HepG2 (cell line): ENCODE measurements around the gene SOAT1. TPM values are rescaled to one million over a fixed set of nuclear protein-coding genes. Genes with fewer than 3 reads are reported as not detected.
A peak's percentile ranks its signal among the peaks of the same experiment; 100 is the strongest.

Experiments used
- EP300 ChIP-seq, 3 experiments: sonication (generic) in 1 of 3; formaldehyde crosslinking in 1 of 3; IDR thresholded peaks; 2 replicates each; pipeline versions ENCODE4 v1.5.1 to v1.6.1; 2011 to 2020; ENCODE audit warnings: low read depth in 2 of 3, low read length in 2 of 3, borderline replicate concordance in 1 of 3, improper control_type of control experiment in 1 of 3, mild to moderate bottlenecking in 1 of 3, missing genetic modification reagents in 1 of 3, moderate library complexity in 1 of 3
- FOXJ3 ChIP-seq: sonication (generic); formaldehyde crosslinking; IDR thresholded peaks from 2 replicates; pipeline ENCODE4 v1.4.0; 2020; ENCODE audit warnings: missing genetic modification reagents, mild to moderate bottlenecking, borderline replicate concordance
- RBFOX2 ChIP-seq: fragments of 200-400 bp; formaldehyde crosslinking; IDR thresholded peaks from 2 replicates; pipeline ENCODE4 v1.6.1; 2017; ENCODE audit warnings: low read depth, mild to moderate bottlenecking, low read length
- SIX1 ChIP-seq: sonication (generic); formaldehyde crosslinking; IDR thresholded peaks from 2 replicates; pipeline ENCODE4 v1.4.0; 2020; ENCODE audit warnings: missing genetic modification reagents, borderline replicate concordance
- ZNF569 ChIP-seq: sonication (generic); formaldehyde crosslinking; IDR thresholded peaks from 2 replicates; pipeline ENCODE4 v1.5.0; 2020; ENCODE audit warnings: mild to moderate bottlenecking, missing genetic modification reagents, moderate library complexity, borderline replicate concordance
- ZNF614 ChIP-seq: IDR thresholded peaks from 2 replicates; pipeline ENCODE4 v1.6.1; 2018; ENCODE audit warnings: missing biosample characterization, missing genetic modification reagents, inconsistent platforms, borderline replicate concordance
- ZNF616 ChIP-seq: sonication (generic); formaldehyde crosslinking; IDR thresholded peaks from 2 replicates; pipeline ENCODE4 v1.5.0; 2020; ENCODE audit warnings: low read depth, mild to moderate bottlenecking, missing genetic modification reagents
- ZNF672 ChIP-seq: sonication (generic); formaldehyde crosslinking; IDR thresholded peaks from 2 replicates; pipeline ENCODE4 v1.8.1; 2022; ENCODE audit warnings: missing genetic modification reagents
- polyA plus RNA-seq, 8 experiments: library from polyadenylated mRNA; depleted of rRNA in 3 of 8; stranded (reverse) in 7 of 8; unstranded in 1 of 8; fragments of >200 nt; fragmentation: Illumina TruSeq in 4 of 8; extraction: Trizol in 4 of 8; gene quantifications; 2 replicates each; pipeline versions ENCODE4 v1.2.1 to v1.2.3, GENCODE V29; 2011 to 2016; ENCODE audit warnings: low read depth in 4 of 8, missing spikeins in 1 of 8, mixed read lengths in 1 of 8; ENCODE audit not compliant: insufficient read depth in 1 of 8
- total RNA-seq, 5 experiments: library from RNA; depleted of rRNA; stranded (reverse); fragments of >200 nt; fragmentation: Illumina TruSeq; extraction: Trizol; gene quantifications; 2 replicates each; pipeline ENCODE4 v1.2.3, GENCODE V29; 2016; ENCODE audit warnings: low read depth in 1 of 5
- TF ChIP-seq, protein P1 (sequence below): sonication (generic); formaldehyde crosslinking; IDR thresholded peaks from 2 replicates; pipeline ENCODE4 v1.4.0; 2020; ENCODE audit warnings: missing genetic modification reagents, mild to moderate bottlenecking, borderline replicate concordance
- TF ChIP-seq, protein P2 (sequence below): sonication (generic); formaldehyde crosslinking; IDR thresholded peaks from 2 replicates; pipeline ENCODE4 v1.5.0; 2020; ENCODE audit warnings: mild to moderate bottlenecking, missing genetic modification reagents, borderline replicate concordance
- TF ChIP-seq, protein P3 (sequence below): sonication (generic); formaldehyde crosslinking; IDR thresholded peaks from 2 replicates; pipeline ENCODE4 v1.5.0; 2020; ENCODE audit warnings: missing genetic modification reagents
- TF ChIP-seq, protein P4 (sequence below): IDR thresholded peaks from 2 replicates; pipeline ENCODE4 v1.6.1; 2016; ENCODE audit warnings: mild to moderate bottlenecking, missing biosample characterization, missing genetic modification reagents
- TF ChIP-seq, protein P5 (sequence below): sonication (generic); formaldehyde crosslinking; IDR thresholded peaks from 2 replicates; pipeline ENCODE4 v1.4.0; 2020; ENCODE audit warnings: mild to moderate bottlenecking, missing genetic modification reagents
- TF ChIP-seq, protein P6 (sequence below): sonication (generic); formaldehyde crosslinking; IDR thresholded peaks from 2 replicates; pipeline ENCODE4 v1.4.0; 2020; ENCODE audit warnings: missing genetic modification reagents

The SOAT1 gene
- total and polyA plus RNA-seq, 2 of the 13 experiments (the other 11 are each of a cell fraction or from before 2014, with no cell fraction given): 22.3 to 52.0 TPM

DNA sequence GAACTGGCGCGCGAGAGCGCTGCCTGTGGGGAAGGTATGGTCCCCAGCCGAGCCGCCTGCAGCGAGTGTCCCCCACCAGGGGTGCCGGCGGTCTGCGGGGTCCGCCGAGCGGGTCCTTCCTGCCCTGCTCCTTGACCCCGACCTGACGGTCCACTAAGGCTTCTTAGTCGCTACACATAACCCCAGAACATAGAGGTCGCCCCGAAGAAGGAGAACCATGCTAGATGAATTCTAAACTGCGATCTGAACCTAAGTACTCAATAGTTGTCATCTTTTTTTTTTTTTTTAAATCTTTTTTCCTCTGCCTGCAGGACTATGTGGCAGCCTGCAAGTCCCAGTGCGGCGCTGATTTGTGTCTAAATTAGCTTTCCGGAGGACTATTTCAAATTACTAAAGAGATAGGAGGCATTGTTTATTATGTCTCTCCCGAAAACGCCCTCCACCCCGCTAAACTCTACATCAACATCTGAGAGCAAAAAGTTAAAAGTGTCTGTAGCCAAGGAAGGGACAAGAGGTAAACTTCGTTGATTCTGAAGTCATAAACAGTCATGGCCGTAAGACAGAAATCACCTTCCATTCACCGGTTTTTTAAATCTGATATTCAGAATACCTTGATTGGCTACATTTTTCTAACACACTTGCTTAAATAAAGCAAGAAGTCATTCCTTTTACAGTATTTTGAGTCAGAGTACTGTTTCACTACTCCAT is 72.7 kb downstream of the SOAT1 start (continued):
- TF ChIP-seq, protein P1, sequence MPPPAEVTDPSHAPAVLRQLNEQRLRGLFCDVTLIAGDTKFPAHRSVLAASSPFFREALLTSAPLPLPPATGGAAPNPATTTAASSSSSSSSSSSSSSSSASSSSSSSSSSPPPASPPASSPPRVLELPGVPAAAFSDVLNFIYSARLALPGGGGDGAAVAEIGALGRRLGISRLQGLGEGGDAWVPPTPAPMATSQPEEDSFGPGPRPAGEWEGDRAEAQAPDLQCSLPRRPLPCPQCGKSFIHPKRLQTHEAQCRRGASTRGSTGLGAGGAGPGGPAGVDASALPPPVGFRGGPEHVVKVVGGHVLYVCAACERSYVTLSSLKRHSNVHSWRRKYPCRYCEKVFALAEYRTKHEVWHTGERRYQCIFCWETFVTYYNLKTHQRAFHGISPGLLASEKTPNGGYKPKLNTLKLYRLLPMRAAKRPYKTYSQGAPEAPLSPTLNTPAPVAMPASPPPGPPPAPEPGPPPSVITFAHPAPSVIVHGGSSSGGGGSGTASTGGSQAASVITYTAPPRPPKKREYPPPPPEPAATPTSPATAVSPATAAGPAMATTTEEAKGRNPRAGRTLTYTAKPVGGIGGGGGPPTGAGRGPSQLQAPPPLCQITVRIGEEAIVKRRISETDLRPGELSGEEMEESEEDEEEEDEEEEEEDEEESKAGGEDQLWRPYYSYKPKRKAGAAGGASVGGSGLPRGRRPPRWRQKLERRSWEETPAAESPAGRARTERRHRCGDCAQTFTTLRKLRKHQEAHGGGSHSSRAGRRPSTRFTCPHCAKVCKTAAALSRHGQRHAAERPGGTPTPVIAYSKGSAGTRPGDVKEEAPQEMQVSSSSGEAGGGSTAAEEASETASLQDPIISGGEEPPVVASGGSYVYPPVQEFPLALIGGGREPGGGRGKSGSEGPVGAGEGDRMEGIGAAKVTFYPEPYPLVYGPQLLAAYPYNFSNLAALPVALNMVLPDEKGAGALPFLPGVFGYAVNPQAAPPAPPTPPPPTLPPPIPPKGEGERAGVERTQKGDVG (CRISPR knock-in tag): no peak
- TF ChIP-seq ZNF672 (CRISPR knock-in tag) (no peak), ZNF614 (CRISPR knock-in tag) (no peak), ZNF569 (CRISPR knock-in tag) (no peak), RBFOX2 (peak; percentile 73), SIX1 (no peak), FOXJ3 (CRISPR knock-in tag) (no peak), ZNF616 (no peak), EP300 (IDR thresholded peaks at IDR 0.05; ENCODE audit: low read depth in 2 of 2, low read length in 2 of 2) (no peak), EP300 (CRISPR knock-in tag; IDR thresholded peaks at IDR 0.05; ENCODE audit: borderline replicate concordance) (no peak)
- TF ChIP-seq, protein P2, sequence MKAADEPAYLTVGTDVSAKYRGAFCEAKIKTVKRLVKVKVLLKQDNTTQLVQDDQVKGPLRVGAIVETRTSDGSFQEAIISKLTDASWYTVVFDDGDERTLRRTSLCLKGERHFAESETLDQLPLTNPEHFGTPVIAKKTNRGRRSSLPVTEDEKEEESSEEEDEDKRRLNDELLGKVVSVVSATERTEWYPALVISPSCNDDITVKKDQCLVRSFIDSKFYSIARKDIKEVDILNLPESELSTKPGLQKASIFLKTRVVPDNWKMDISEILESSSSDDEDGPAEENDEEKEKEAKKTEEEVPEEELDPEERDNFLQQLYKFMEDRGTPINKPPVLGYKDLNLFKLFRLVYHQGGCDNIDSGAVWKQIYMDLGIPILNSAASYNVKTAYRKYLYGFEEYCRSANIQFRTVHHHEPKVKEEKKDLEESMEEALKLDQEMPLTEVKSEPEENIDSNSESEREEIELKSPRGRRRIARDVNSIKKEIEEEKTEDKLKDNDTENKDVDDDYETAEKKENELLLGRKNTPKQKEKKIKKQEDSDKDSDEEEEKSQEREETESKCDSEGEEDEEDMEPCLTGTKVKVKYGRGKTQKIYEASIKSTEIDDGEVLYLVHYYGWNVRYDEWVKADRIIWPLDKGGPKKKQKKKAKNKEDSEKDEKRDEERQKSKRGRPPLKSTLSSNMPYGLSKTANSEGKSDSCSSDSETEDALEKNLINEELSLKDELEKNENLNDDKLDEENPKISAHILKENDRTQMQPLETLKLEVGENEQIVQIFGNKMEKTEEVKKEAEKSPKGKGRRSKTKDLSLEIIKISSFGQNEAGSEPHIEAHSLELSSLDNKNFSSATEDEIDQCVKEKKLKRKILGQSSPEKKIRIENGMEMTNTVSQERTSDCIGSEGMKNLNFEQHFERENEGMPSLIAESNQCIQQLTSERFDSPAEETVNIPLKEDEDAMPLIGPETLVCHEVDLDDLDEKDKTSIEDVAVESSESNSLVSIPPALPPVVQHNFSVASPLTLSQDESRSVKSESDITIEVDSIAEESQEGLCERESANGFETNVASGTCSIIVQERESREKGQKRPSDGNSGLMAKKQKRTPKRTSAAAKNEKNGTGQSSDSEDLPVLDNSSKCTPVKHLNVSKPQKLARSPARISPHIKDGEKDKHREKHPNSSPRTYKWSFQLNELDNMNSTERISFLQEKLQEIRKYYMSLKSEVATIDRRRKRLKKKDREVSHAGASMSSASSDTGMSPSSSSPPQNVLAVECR (CRISPR knock-in tag): peak; percentile 38
- TF ChIP-seq, protein P3, sequence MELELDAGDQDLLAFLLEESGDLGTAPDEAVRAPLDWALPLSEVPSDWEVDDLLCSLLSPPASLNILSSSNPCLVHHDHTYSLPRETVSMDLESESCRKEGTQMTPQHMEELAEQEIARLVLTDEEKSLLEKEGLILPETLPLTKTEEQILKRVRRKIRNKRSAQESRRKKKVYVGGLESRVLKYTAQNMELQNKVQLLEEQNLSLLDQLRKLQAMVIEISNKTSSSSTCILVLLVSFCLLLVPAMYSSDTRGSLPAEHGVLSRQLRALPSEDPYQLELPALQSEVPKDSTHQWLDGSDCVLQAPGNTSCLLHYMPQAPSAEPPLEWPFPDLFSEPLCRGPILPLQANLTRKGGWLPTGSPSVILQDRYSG: no peak
- TF ChIP-seq, protein P4, sequence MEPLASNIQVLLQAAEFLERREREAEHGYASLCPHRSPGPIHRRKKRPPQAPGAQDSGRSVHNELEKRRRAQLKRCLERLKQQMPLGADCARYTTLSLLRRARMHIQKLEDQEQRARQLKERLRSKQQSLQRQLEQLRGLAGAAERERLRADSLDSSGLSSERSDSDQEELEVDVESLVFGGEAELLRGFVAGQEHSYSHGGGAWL (CRISPR knock-in tag): no peak
- TF ChIP-seq, protein P5, sequence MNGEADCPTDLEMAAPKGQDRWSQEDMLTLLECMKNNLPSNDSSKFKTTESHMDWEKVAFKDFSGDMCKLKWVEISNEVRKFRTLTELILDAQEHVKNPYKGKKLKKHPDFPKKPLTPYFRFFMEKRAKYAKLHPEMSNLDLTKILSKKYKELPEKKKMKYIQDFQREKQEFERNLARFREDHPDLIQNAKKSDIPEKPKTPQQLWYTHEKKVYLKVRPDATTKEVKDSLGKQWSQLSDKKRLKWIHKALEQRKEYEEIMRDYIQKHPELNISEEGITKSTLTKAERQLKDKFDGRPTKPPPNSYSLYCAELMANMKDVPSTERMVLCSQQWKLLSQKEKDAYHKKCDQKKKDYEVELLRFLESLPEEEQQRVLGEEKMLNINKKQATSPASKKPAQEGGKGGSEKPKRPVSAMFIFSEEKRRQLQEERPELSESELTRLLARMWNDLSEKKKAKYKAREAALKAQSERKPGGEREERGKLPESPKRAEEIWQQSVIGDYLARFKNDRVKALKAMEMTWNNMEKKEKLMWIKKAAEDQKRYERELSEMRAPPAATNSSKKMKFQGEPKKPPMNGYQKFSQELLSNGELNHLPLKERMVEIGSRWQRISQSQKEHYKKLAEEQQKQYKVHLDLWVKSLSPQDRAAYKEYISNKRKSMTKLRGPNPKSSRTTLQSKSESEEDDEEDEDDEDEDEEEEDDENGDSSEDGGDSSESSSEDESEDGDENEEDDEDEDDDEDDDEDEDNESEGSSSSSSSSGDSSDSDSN (CRISPR knock-in tag): no peak; the same call in 1 of the 2 replicates
- TF ChIP-seq, protein P6, sequence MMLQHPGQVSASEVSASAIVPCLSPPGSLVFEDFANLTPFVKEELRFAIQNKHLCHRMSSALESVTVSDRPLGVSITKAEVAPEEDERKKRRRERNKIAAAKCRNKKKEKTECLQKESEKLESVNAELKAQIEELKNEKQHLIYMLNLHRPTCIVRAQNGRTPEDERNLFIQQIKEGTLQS (CRISPR knock-in tag): no peak
